HG02678 (cell line): ENCODE results near the gene SLC16A5.
"Not testable (repeated sequence)": the region's sequence is repeated elsewhere in the genome, so short reads cannot be mapped to it uniquely, and the experiment has no call there.

Source experiments
- ATAC-seq: cut with Tn5 transposase; IDR thresholded peaks from one replicate; pipeline ENCODE4 v1.9.1; 2021; ENCODE audit warnings: mild to moderate bottlenecking, moderate library complexity; ENCODE audit not compliant: unreplicated experiment

Gene SLC16A5

GRCh38 chr17:75063626-75064025, 24.1 kb upstream of the SLC16A5 start:
- no peak for ATAC-seq

GRCh38 chr17:75064040-75064439, 23.7 kb upstream of the SLC16A5 start:
- ATAC-seq: no peak

GRCh38 chr17:75064460-75064859, 23.3 kb upstream of the SLC16A5 start:
- ATAC-seq: no peak

GRCh38 chr17:75064867-75065561, 22.7 kb upstream of the SLC16A5 start:
- ATAC-seq: no peak

- ATAC-seq: no peak
These were observed 22.1 kb upstream of the SLC16A5 start for GRCh38 chr17:75065562-75066151.

- no peak for ATAC-seq
These were observed 19.9 kb upstream of the SLC16A5 start for GRCh38 chr17:75067856-75068255.

- no peak for ATAC-seq
These were observed 19.0 kb upstream of the SLC16A5 start for GRCh38 chr17:75068750-75069149.

- no peak for ATAC-seq
These were observed 18.0 kb upstream of the SLC16A5 start for GRCh38 chr17:75069783-75070182.

- ATAC-seq: not testable (repeated sequence)
These were observed 16.1 kb upstream of the SLC16A5 start for GRCh38 chr17:75071478-75072271.

GRCh38 chr17:75072909-75073308, 14.8 kb upstream of the SLC16A5 start:
- ATAC-seq: not testable (repeated sequence)

GRCh38 chr17:75073618-75074047, 14.1 kb upstream of the SLC16A5 start:
- ATAC-seq: no peak

GRCh38 chr17:75074532-75074931, 13.2 kb upstream of the SLC16A5 start:
- no peak for ATAC-seq

GRCh38 chr17:75075597-75076336, 12.0 kb upstream of the SLC16A5 start:
- ATAC-seq: no peak

- ATAC-seq: peak; percentile 5
These were observed 10.7 kb upstream of the SLC16A5 start for GRCh38 chr17:75077072-75077495.

GRCh38 chr17:75077496-75078283, 10.1 kb upstream of the SLC16A5 start:
- peak; percentile 53 for ATAC-seq

- ATAC-seq: peak; percentile 44
These were observed 9.3 kb upstream of the SLC16A5 start for GRCh38 chr17:75078284-75079022.

- ATAC-seq: peak; percentile 4
These were observed 8.8 kb upstream of the SLC16A5 start for GRCh38 chr17:75079023-75079373.

GRCh38 chr17:75081611-75082540, 5.9 kb upstream of the SLC16A5 start:
- ATAC-seq: no peak

- no peak for ATAC-seq
These were observed 5.1 kb upstream of the SLC16A5 start for GRCh38 chr17:75082683-75083082.
